Right lobe of liver (tissue), 4 donors: ENCODE results near the gene CLNK.

Experiments used
- CTCF ChIP-seq, 4 donors: fragments of 200-600 bp in 3 of 4; fragments of 450-650 bp in 1 of 4; IDR thresholded peaks; one replicate each; pipeline versions ENCODE4 v1.5.1 to v1.8.0; 2016 to 2022; ENCODE audit warnings: antibody characterized with exemption in 4 of 4, mild to moderate bottlenecking in 2 of 4
- POLR2A ChIP-seq: fragments of 450-650 bp; IDR thresholded peaks from one replicate; pipeline ENCODE4 v1.6.1; 2017; ENCODE audit warnings: antibody characterized with exemption, mild to moderate bottlenecking
- donor health status: DM: no; HTN: no; CAD: no.
- donor health status: DM: no; HTN: no; CAD: no.
- donor health status: DM: no; HTN: yes; CAD: no.

- TF ChIP-seq CTCF (IDR thresholded peaks at IDR 0.05) (no peak), POLR2A (no peak)
Measured at GRCh38 chr4:10456260-10456594, 228.3 kb downstream of the CLNK start.
